GM12875 (cell line): ENCODE results near the gene LDLRAD3.

Experiments used
- H3K4me3 ChIP-seq: one replicate; pipeline ENCODE4 v1.5.1; 2011; ENCODE audit warnings: low read depth, low read length, control low read depth
- CTCF ChIP-seq: IDR thresholded peaks from 2 replicates; pipeline ENCODE4 v1.5.1; 2011; ENCODE audit warnings: low read depth, mild to moderate bottlenecking, control low read depth, inconsistent platforms, low read length, moderate library complexity, borderline replicate concordance; ENCODE audit not compliant: insufficient read depth

The LDLRAD3 gene

GRCh38 chr11:35954205-35954604, 10.3 kb downstream of the LDLRAD3 start:
- TF ChIP-seq CTCF = no peak
- no peak overlapping the region for H3K4me3 ChIP-seq

GRCh38 chr11:35955636-35956035, 11.8 kb downstream of the LDLRAD3 start:
- H3K4me3 ChIP-seq = no peak overlapping the region
- TF ChIP-seq CTCF = no peak

- TF ChIP-seq CTCF = no peak
- H3K4me3 ChIP-seq = no peak overlapping the region
Measured at GRCh38 chr11:35962369-35963138, 18.7 kb downstream of the LDLRAD3 start.

GRCh38 chr11:35963911-35964310, 20.0 kb downstream of the LDLRAD3 start:
- TF ChIP-seq CTCF = no peak
- no peak overlapping the region for H3K4me3 ChIP-seq

DNA sequence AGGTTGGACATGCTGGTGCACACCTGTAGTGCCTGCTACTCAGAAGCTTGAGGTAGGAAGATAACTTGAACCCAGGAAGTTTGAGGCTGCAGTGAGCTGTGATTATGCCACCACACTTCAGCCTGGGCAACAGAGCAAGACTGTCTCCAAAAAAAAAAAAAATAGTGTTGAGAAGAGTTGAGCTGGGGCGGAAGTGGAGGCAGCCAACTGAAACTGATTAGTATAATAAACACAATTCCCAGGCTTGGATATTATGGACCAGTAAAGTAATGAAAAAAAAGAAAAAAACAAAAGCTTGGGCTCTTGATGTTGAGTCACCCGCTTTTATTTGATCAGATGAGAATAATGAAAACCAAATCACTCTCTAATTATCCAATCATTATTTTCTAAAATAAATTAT, 21.0 kb downstream of the LDLRAD3 start:
- H3K4me3 ChIP-seq = no peak overlapping the region
- TF ChIP-seq CTCF = no peak

GRCh38 chr11:35967042-35967441, 23.2 kb downstream of the LDLRAD3 start:
- no peak for TF ChIP-seq CTCF
- no peak overlapping the region for H3K4me3 ChIP-seq

- no peak for TF ChIP-seq CTCF
Measured at GRCh38 chr11:35968386-35969088, 24.7 kb downstream of the LDLRAD3 start.

More at GRCh38 chr11:35968386-35969088, 24.7 kb downstream of the LDLRAD3 start:
- no peak overlapping the region for H3K4me3 ChIP-seq
